Tibial nerve (tissue), 4 donors: ENCODE measurements around the gene DERL3. TPM values are rescaled to one million over a fixed set of nuclear protein-coding genes. Genes with fewer than 3 reads are reported as not detected.

Experiments
- DNase-seq, 2 donors: peaks; one replicate each; pipeline ENCODE4 v3.0.0-alpha.2; 2019; ENCODE audit warnings: low spot score in 2 of 2
- H3K27ac ChIP-seq, 4 donors: fragments of 200-600 bp; sonication (generic) in 3 of 4; one replicate each; pipeline ENCODE4 v1.5.1; 2017 to 2019; ENCODE audit warnings: mild to moderate bottlenecking in 1 of 4
- H3K27me3 ChIP-seq, 2 donors: fragments of 200-600 bp; sonication (generic) in 1 of 2; one replicate each; pipeline versions ENCODE4 v1.5.1 to v1.6.0; 2017 to 2019
- H3K36me3 ChIP-seq, 3 donors: fragments of 200-600 bp; sonication (generic); one replicate each; pipeline ENCODE4 v1.5.1; 2018 to 2019
- H3K4me1 ChIP-seq, 4 donors: fragments of 200-600 bp; sonication (generic) in 3 of 4; one replicate each; pipeline ENCODE4 v1.5.1; 2017 to 2019
- H3K4me3 ChIP-seq, 4 donors: fragments of 200-600 bp; sonication (generic) in 3 of 4; one replicate each; pipeline ENCODE4 v1.5.1; 2017 to 2019; ENCODE audit warnings: mild to moderate bottlenecking in 1 of 4, moderate library complexity in 1 of 4
- H3K9me3 ChIP-seq, 4 donors: fragments of 200-600 bp; sonication (generic) in 3 of 4; one replicate each; pipeline ENCODE4 v1.5.1; 2017 to 2019
- CTCF ChIP-seq, 5 experiments: fragments of 200-600 bp in 3 of 5; fragments of 450-650 bp in 2 of 5; sonication (generic) in 3 of 5; IDR thresholded peaks; one replicate each; pipeline ENCODE4 v1.5.1; 2016 to 2019; ENCODE audit warnings: antibody characterized with exemption in 5 of 5, mild to moderate bottlenecking in 3 of 5, moderate library complexity in 2 of 5
- EP300 ChIP-seq, 2 donors: sonication (generic); formaldehyde crosslinking; IDR thresholded peaks; one replicate each; pipeline ENCODE4 v1.6.1; 2017; ENCODE audit warnings: antibody characterized with exemption in 2 of 2, mild to moderate bottlenecking in 1 of 2
- POLR2A ChIP-seq, 2 donors: fragments of 450-650 bp; IDR thresholded peaks; one replicate each; pipeline ENCODE4 v1.6.1; 2017; ENCODE audit warnings: antibody characterized with exemption in 2 of 2, mild to moderate bottlenecking in 2 of 2, moderate library complexity in 2 of 2
- WGBS, 2 donors: methylation state at CpG; one replicate each; pipeline ENCODE4 v1.1.5; 2018; 5-methylcytosine and 5-hydroxymethylcytosine counted together
- total RNA-seq, 4 donors: library from RNA; depleted of rRNA; stranded (reverse); fragments of >200 nt; gene quantifications; one replicate each; pipeline ENCODE4 v1.1.0, GENCODE V29; 2016

DERL3 gene
- total RNA-seq, 4 donors from 2014 or later = 0.60 to 2.3 TPM; not detected in 2

GRCh38 chr22:23836692-23837495 is 1.9 kb downstream of the DERL3 start:
- H3K27ac ChIP-seq = peak overlapping the region in 2 of 4 donors; percentile 40 to 56
- 77 to 82% methylated on average over 9 to 12 of the region's 12 CpGs for WGBS, 2 donors
- TF ChIP-seq POLR2A (IDR thresholded peaks at IDR 0.05) = no peak
- TF ChIP-seq CTCF (IDR thresholded peaks at IDR 0.05) = no peak
- TF ChIP-seq EP300 (IDR thresholded peaks at IDR 0.05) = no peak
- no peak overlapping the region for H3K4me3 ChIP-seq
- no peaks in the 10 kb centered on the region for H3K9me3 ChIP-seq
- no peak for DNase-seq
- H3K36me3 ChIP-seq = peaks cover 0 to 52% (median 2%) of the 10 kb centered on the region in 3 donors
- no peaks in the 10 kb centered on the region for H3K27me3 ChIP-seq
- peaks cover 0 to 70% (median 22%) of the 10 kb centered on the region in 4 donors for H3K4me1 ChIP-seq

- no peaks in the 10 kb centered on the region for H3K27me3 ChIP-seq
- DNase-seq = no peak
- H3K9me3 ChIP-seq = no peaks in the 10 kb centered on the region
- H3K36me3 ChIP-seq = peaks cover 0 to 59% (median 6%) of the 10 kb centered on the region in 3 donors
- no peak overlapping the region for H3K4me3 ChIP-seq
- 93 to 94% methylated on average over 4 to 5 of the region's 5 CpGs for WGBS, 2 donors
- H3K27ac ChIP-seq = peak overlapping the region in 2 of 4 donors; percentile 40 to 56
- TF ChIP-seq CTCF (IDR thresholded peaks at IDR 0.05) (no peak), EP300 (IDR thresholded peaks at IDR 0.05) (no peak), POLR2A (IDR thresholded peaks at IDR 0.05) (no peak)
- H3K4me1 ChIP-seq = peaks cover 0 to 73% (median 22%) of the 10 kb centered on the region in 4 donors
Measured at GRCh38 chr22:23836281-23836680, 2.5 kb downstream of the DERL3 start.

GRCh38 chr22:23835484-23836144 is 3.2 kb downstream of the DERL3 start:
- DNase-seq = no peak
- peaks cover 0 to 73% (median 22%) of the 10 kb centered on the region in 4 donors for H3K4me1 ChIP-seq
- no peaks in the 10 kb centered on the region for H3K27me3 ChIP-seq

GRCh38 chr22:23834793-23835483 is 3.9 kb downstream of the DERL3 start:
- 72 to 75% methylated on average over 5 to 10 of the region's 10 CpGs for WGBS, 2 donors
- TF ChIP-seq EP300 (IDR thresholded peaks at IDR 0.05) (no peak), POLR2A (IDR thresholded peaks at IDR 0.05) (no peak), CTCF (IDR thresholded peaks at IDR 0.05) (no peak)
- no peak for DNase-seq
- Histone ChIP-seq H3K27me3 (no peaks in the 10 kb centered on the region), H3K27ac (peak overlapping the region in 3 of 4 donors; percentile 26 to 56 (median 43)), H3K36me3 (peaks cover 0 to 68% (median 6%) of the 10 kb centered on the region in 3 donors), H3K4me3 (no peak overlapping the region), H3K4me1 (peaks cover 0 to 73% (median 22%) of the 10 kb centered on the region in 4 donors), H3K9me3 (no peaks in the 10 kb centered on the region)

More at GRCh38 chr22:23835484-23836144, 3.2 kb downstream of the DERL3 start:
- Histone ChIP-seq H3K4me3 (no peak overlapping the region), H3K27ac (peak overlapping the region in 3 of 4 donors; percentile 26 to 56 (median 43)), H3K36me3 (peaks cover 0 to 65% (median 6%) of the 10 kb centered on the region in 3 donors), H3K9me3 (no peaks in the 10 kb centered on the region)
- WGBS, 2 donors = 65 to 68% methylated on average over 11 of the region's 11 CpGs
- no peak for TF ChIP-seq POLR2A (IDR thresholded peaks at IDR 0.05)
- no peak for TF ChIP-seq EP300 (IDR thresholded peaks at IDR 0.05)
- TF ChIP-seq CTCF (IDR thresholded peaks at IDR 0.05) = no peak
